ENCODE data around the gene DNMT1.

DNA sequence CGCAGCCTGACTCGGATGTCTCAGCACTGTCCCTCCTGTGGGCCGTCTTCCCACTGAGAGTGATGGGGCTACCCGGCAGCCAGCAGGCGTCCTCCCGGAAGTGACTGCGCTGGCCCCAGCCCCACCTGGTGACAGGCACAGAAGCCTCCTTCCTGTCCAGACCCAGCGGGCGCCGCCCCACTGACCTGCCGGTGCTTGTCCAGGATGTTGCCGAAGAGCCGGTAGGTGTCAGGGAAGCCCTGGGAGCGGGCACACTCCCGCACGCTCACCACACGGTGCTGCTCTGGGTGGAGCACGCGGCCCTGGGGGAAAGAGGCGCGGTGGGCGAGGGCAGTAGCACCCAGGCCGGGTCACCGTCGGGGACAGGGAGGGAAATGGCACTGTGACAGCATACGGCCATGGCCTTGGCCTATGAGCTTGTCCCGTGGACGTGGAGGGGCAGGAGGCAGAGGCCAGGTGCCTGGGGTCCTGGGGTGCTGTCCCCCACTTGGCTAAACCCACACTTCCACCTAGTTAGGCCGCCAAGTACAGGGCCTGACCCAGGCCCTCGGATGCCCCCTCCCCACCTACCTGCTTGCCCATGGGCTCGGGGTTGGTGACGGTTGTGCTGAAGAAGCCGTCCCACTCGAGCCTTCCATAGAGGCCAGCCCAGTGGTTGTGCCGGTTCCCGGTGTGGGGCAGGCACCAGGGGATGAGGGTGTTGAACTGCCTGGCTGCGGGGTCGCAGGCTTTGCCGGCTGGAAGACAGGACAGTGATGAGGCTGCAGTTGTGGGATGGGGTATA lies 59.0 kb downstream of the DNMT1 start:
- TF ChIP-seq CTCF (IDR thresholded peaks at IDR 0.05) (no peak), POLR2A (IDR thresholded peaks at IDR 0.05) (no peak)

Data from breast epithelium (tissue), 3 donors.